Right cardiac atrium (tissue), 5 donors: Measurements from ENCODE around the gene CERS6. TPM values are rescaled to one million over a fixed set of nuclear protein-coding genes. Genes with fewer than 3 reads are reported as not detected.
A peak's percentile ranks its signal among the peaks of the same experiment; 100 is the strongest.
"Not testable (repeated sequence)": the region's sequence is repeated elsewhere in the genome, so short reads cannot be mapped to it uniquely, and the experiment has no call there.

ENCODE experiments used
- ATAC-seq, 2 donors: fragments of 200-7000 bp; cut with Tn5 transposase; one replicate each; pipeline versions ENCODE4 v1.8.0 to v1.9.1; 2020; ENCODE audit warnings: moderate library complexity in 2 of 2, mild to moderate bottlenecking in 1 of 2
- DNase-seq, 3 donors: peaks; one replicate each; pipeline ENCODE4 v3.0.0-alpha.2; 2020
- H3K27ac ChIP-seq: one replicate; pipeline ENCODE4 v1.5.1; 2013; ENCODE audit warnings: mild to moderate bottlenecking, low read length, control low read depth, moderate library complexity
- H3K27me3 ChIP-seq: one replicate; pipeline ENCODE4 v1.6.1; 2013; ENCODE audit not compliant: control insufficient read depth, insufficient read depth
- H3K4me1 ChIP-seq: one replicate; pipeline ENCODE4 v1.6.1; 2013; ENCODE audit warnings: low read length; ENCODE audit not compliant: control insufficient read depth, insufficient read depth
- H3K4me3 ChIP-seq: one replicate; pipeline ENCODE4 v1.5.1; 2013; ENCODE audit warnings: low read length, control low read depth
- H3K9me3 ChIP-seq: one replicate; pipeline ENCODE4 v1.6.1; 2013; ENCODE audit warnings: low read length; ENCODE audit not compliant: control insufficient read depth
- WGBS: extraction: QIAGEN DNeasy Blood & Tissue Kit; methylation state at CpG from one replicate; pipeline ENCODE4 v1.1.7; 2013; 5-methylcytosine and 5-hydroxymethylcytosine counted together
- intact Hi-C, 4 donors: fragments of 100-400 bp; cut with DNase I; formaldehyde crosslinking; loops; one replicate each; pipeline versions ENCODE4 v1.11.0 to v1.14.0; 2022 to 2023
- polyA plus RNA-seq: library from polyadenylated mRNA; stranded (reverse); fragments of 200-250 nt; gene quantifications from one replicate; pipeline ENCODE4 v1.2.3, GENCODE V29; 2013
- total RNA-seq, 4 donors: library from RNA; stranded (reverse); fragmentation: NEBNext Ultra II Directional; extraction: Animal tissue kit (Norgen Biotek cat#: 25700); gene quantifications; one replicate each; pipeline ENCODE4 v1.2.1, GENCODE V29; 2021
- donor health status: healthy with polysubstance abuse.
- donor health status: DM: no; HTN: yes; CAD: no.
- donor health status: DM: no; HTN: no; CAD: no.
- donor health status: DM: no; HTN: yes; CAD: no; lungs with severe emphysema.
- donor health status: DM: yes; HTN: yes; CAD: no.

Gene CERS6
- total and polyA plus RNA-seq, 5 donors, result 25.6 to 71.5 (median 48.9) TPM

- Histone ChIP-seq H3K27ac (no peak overlapping the region), H3K9me3 (no peaks in the 10 kb centered on the region), H3K4me1 (no peaks in the 10 kb centered on the region), H3K27me3 (no peaks in the 10 kb centered on the region), H3K4me3 (no peak overlapping the region)
- 60% methylated on average over 4 of the region's 4 CpGs for WGBS
- no peak for ATAC-seq
- DNase-seq, result no peak
- intact Hi-C loops, result no loop called here
These were observed 202.6 kb downstream of the CERS6 start for GRCh38 chr2:168658706-168659105.

GRCh38 chr2:168660870-168661862 is 205.1 kb downstream of the CERS6 start:
- intact Hi-C loops, result no loop called here
- peak; percentile 59 to 66 for ATAC-seq
- 57% methylated on average over 9 of the region's 9 CpGs for WGBS

GRCh38 chr2:168661863-168662256 is 205.8 kb downstream of the CERS6 start:
- H3K27me3 ChIP-seq, result no peaks in the 10 kb centered on the region
- H3K4me3 ChIP-seq, result no peak overlapping the region
- intact Hi-C loops, result no loop called here
- no peak for ATAC-seq
- H3K4me1 ChIP-seq, result no peaks in the 10 kb centered on the region
- no peaks in the 10 kb centered on the region for H3K9me3 ChIP-seq
- no peak for DNase-seq
- no peak overlapping the region for H3K27ac ChIP-seq
- 72% methylated on average over 3 of the region's 3 CpGs for WGBS

More at GRCh38 chr2:168660870-168661862, 205.1 kb downstream of the CERS6 start:
- Histone ChIP-seq H3K27ac (no peak overlapping the region), H3K27me3 (no peaks in the 10 kb centered on the region), H3K4me1 (no peaks in the 10 kb centered on the region), H3K4me3 (no peak overlapping the region), H3K9me3 (no peaks in the 10 kb centered on the region)
- peak in 2 of 3 donors; percentile 24 to 62 for DNase-seq

- Histone ChIP-seq H3K9me3 (no peaks in the 10 kb centered on the region), H3K27me3 (no peaks in the 10 kb centered on the region), H3K4me3 (no peak overlapping the region), H3K4me1 (no peaks in the 10 kb centered on the region), H3K27ac (no peak overlapping the region)
- ATAC-seq (no peak), DNase-seq (no peak)
- 93% methylated on average over 7 of the region's 7 CpGs for WGBS
- intact Hi-C loops, result no loop called here
These were observed 206.7 kb downstream of the CERS6 start for GRCh38 chr2:168662651-168663208.

- intact Hi-C loops, result no loop called here
- Histone ChIP-seq H3K4me1 (no peaks in the 10 kb centered on the region), H3K4me3 (no peak overlapping the region), H3K27ac (no peak overlapping the region), H3K9me3 (no peaks in the 10 kb centered on the region), H3K27me3 (no peaks in the 10 kb centered on the region)
- ATAC-seq (no peak), DNase-seq (no peak)
- 80% methylated on average over 3 of the region's 3 CpGs for WGBS
These were observed 207.9 kb downstream of the CERS6 start for GRCh38 chr2:168663993-168664392.

GRCh38 chr2:168664715-168665114 is 208.6 kb downstream of the CERS6 start:
- H3K9me3 ChIP-seq, DNase-seq, intact Hi-C loops, H3K4me3 ChIP-seq, H3K27ac ChIP-seq, H3K4me1 ChIP-seq, H3K27me3 ChIP-seq, ATAC-seq: not testable (repeated sequence)
- 73% methylated on average over 3 of the region's 3 CpGs for WGBS

- H3K9me3 ChIP-seq, result no peaks in the 10 kb centered on the region
- ATAC-seq (no peak), DNase-seq (no peak)
- H3K27ac ChIP-seq, result no peak overlapping the region
- no peaks in the 10 kb centered on the region for H3K27me3 ChIP-seq
- no peaks in the 10 kb centered on the region for H3K4me1 ChIP-seq
- intact Hi-C loops, result no loop called here
- H3K4me3 ChIP-seq, result no peak overlapping the region
- 74% methylated on average over 1 of the region's 1 CpG for WGBS
These were observed 210.3 kb downstream of the CERS6 start for GRCh38 chr2:168666339-168666738.

GRCh38 chr2:168667156-168667555 is 211.1 kb downstream of the CERS6 start:
- DNase-seq, result no peak
- intact Hi-C loops, result no loop called here
- Histone ChIP-seq H3K9me3 (no peaks in the 10 kb centered on the region), H3K27ac (no peak overlapping the region), H3K4me1 (no peaks in the 10 kb centered on the region), H3K4me3 (no peak overlapping the region), H3K27me3 (no peaks in the 10 kb centered on the region)
- 72% methylated on average over 3 of the region's 3 CpGs for whole genome bisulfite sequencing
- no peak for ATAC-seq

- H3K9me3 ChIP-seq, result no peaks in the 10 kb centered on the region
- no peak overlapping the region for H3K27ac ChIP-seq
- H3K4me1 ChIP-seq, result no peaks in the 10 kb centered on the region
- no peak overlapping the region for H3K4me3 ChIP-seq
- intact Hi-C loops, result no loop called here
- no peaks in the 10 kb centered on the region for H3K27me3 ChIP-seq
- no peak for ATAC-seq
- DNase-seq, result no peak
These were observed 213.1 kb downstream of the CERS6 start for GRCh38 chr2:168669151-168669550.

GRCh38 chr2:168670478-168670877 is 214.4 kb downstream of the CERS6 start:
- 63% methylated on average over 1 of the region's 1 CpG for WGBS

GRCh38 chr2:168671932-168672331 is 215.9 kb downstream of the CERS6 start:
- Histone ChIP-seq H3K4me3 (no peak overlapping the region), H3K27me3 (no peaks in the 10 kb centered on the region), H3K27ac (no peak overlapping the region), H3K4me1 (no peaks in the 10 kb centered on the region), H3K9me3 (no peaks in the 10 kb centered on the region)
- intact Hi-C loops, result no loop called here
- WGBS, result 64% methylated on average over 2 of the region's 2 CpGs
- no peak for DNase-seq
- ATAC-seq, result no peak

More at GRCh38 chr2:168670478-168670877, 214.4 kb downstream of the CERS6 start:
- H3K4me3 ChIP-seq, result no peak overlapping the region
- no peaks in the 10 kb centered on the region for H3K4me1 ChIP-seq
- ATAC-seq, result no peak
- intact Hi-C loops, result no loop called here
- no peaks in the 10 kb centered on the region for H3K9me3 ChIP-seq
- DNase-seq, result no peak
- no peak overlapping the region for H3K27ac ChIP-seq
- no peaks in the 10 kb centered on the region for H3K27me3 ChIP-seq
